Esophagus squamous epithelium (tissue), 5 donors: ENCODE data around the gene SPNS3. TPM values are rescaled to one million over a fixed set of nuclear protein-coding genes. Genes with fewer than 3 reads are reported as not detected.

Source experiments
- DNase-seq: peaks from one replicate; lab custom pipeline; 2025; lab: John Stamatoyannopoulos, UW
- H3K27ac ChIP-seq, 4 donors: fragments of 200-600 bp; sonication (generic); one replicate each; pipeline ENCODE4 v1.5.1; 2016 to 2019; ENCODE audit warnings: mild to moderate bottlenecking in 1 of 4
- H3K27me3 ChIP-seq, 4 donors: fragments of 200-600 bp; sonication (generic); 1 replicate in 3 of 4; 2 replicates in 1 of 4; pipeline versions ENCODE4 v1.5.1 to v1.6.0; 2017 to 2021; ENCODE audit warnings: antibody characterized with exemption in 1 of 4
- H3K36me3 ChIP-seq, 3 donors: fragments of 200-600 bp; sonication (generic); one replicate each; pipeline ENCODE4 v1.5.1; 2016 to 2019
- H3K4me1 ChIP-seq, 3 donors: fragments of 200-600 bp; sonication (generic); one replicate each; pipeline ENCODE4 v1.5.1; 2017 to 2019
- H3K4me3 ChIP-seq, 4 donors: fragments of 200-600 bp; sonication (generic); 1 replicate in 3 of 4; 2 replicates in 1 of 4; pipeline ENCODE4 v1.5.1; 2016 to 2019; ENCODE audit warnings: mild to moderate bottlenecking in 2 of 4, moderate library complexity in 1 of 4
- H3K9me3 ChIP-seq, 3 donors: fragments of 200-600 bp; sonication (generic); one replicate each; pipeline ENCODE4 v1.5.1; 2016 to 2019
- POLR2A ChIP-seq, 4 donors: fragments of 450-650 bp; IDR thresholded peaks; one replicate each; pipeline ENCODE4 v1.6.1; 2017; ENCODE audit warnings: antibody characterized with exemption in 4 of 4, mild to moderate bottlenecking in 4 of 4, moderate library complexity in 3 of 4
- WGBS, 2 donors: methylation state at CpG; one replicate each; pipeline ENCODE4 v1.1.5; 2018; 5-methylcytosine and 5-hydroxymethylcytosine counted together
- intact Hi-C: fragments of 100-400 bp; cut with DNase I; formaldehyde crosslinking; loops from one replicate; pipeline ENCODE4 v1.15.0; 2022
- total RNA-seq, 4 donors: library from RNA; depleted of rRNA; stranded (reverse); fragments of >200 nt; gene quantifications; one replicate each; pipeline ENCODE4 v1.1.0, GENCODE V29; 2016
- TF ChIP-seq, protein P1 (sequence below), 6 experiments: fragments of 450-650 bp in 4 of 6; fragments of 200-600 bp in 2 of 6; sonication (generic) in 2 of 6; IDR thresholded peaks; one replicate each; pipeline ENCODE4 v1.5.1; 2016 to 2019; ENCODE audit warnings: antibody characterized with exemption in 6 of 6, mild to moderate bottlenecking in 4 of 6, moderate library complexity in 4 of 6
- donor health status: DM: yes; HTN: yes; CAD: no.

Gene SPNS3
- total RNA-seq, 4 donors from 2014 or later, result 0.27 TPM; not detected in 3

DNA sequence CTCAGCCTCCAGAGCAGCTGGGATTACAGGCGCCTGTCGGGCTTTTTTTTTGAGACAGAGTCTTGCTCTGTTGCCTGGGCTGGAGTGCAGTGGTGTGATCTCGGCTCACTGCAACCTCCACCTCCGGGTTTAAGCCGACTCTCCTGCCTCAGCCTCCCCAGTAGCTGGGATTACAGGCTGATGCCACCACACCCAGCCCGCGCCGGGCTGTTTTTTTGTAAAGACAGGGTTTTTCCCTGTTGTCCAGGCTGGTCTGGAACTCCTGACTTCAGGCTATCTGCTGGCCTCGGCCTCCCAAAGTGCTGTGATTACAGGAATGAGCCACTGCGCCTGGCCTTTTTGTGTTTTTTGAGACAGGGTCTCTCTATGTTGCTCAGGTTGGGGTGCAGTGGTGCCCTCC lies 27.4 kb upstream of the SPNS3 start:
- H3K36me3 ChIP-seq, result no peaks in the 10 kb centered on the region
- no peak overlapping the region for H3K4me3 ChIP-seq
- no peaks in the 10 kb centered on the region for H3K27me3 ChIP-seq
- no peaks in the 10 kb centered on the region for H3K9me3 ChIP-seq
- H3K27ac ChIP-seq, result no peak overlapping the region
- 84 to 97% methylated on average over 9 to 10 of the region's 10 CpGs for WGBS, 2 donors
- peaks cover 0 to 12% (median 4%) of the 10 kb centered on the region in 3 donors for H3K4me1 ChIP-seq
- intact Hi-C loops, result no loop called here
- TF ChIP-seq, protein P1, sequence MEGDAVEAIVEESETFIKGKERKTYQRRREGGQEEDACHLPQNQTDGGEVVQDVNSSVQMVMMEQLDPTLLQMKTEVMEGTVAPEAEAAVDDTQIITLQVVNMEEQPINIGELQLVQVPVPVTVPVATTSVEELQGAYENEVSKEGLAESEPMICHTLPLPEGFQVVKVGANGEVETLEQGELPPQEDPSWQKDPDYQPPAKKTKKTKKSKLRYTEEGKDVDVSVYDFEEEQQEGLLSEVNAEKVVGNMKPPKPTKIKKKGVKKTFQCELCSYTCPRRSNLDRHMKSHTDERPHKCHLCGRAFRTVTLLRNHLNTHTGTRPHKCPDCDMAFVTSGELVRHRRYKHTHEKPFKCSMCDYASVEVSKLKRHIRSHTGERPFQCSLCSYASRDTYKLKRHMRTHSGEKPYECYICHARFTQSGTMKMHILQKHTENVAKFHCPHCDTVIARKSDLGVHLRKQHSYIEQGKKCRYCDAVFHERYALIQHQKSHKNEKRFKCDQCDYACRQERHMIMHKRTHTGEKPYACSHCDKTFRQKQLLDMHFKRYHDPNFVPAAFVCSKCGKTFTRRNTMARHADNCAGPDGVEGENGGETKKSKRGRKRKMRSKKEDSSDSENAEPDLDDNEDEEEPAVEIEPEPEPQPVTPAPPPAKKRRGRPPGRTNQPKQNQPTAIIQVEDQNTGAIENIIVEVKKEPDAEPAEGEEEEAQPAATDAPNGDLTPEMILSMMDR (IDR thresholded peaks at IDR 0.05), result no peak
- no peak for TF ChIP-seq POLR2A (IDR thresholded peaks at IDR 0.05)
- DNase-seq, result no peak

DNA sequence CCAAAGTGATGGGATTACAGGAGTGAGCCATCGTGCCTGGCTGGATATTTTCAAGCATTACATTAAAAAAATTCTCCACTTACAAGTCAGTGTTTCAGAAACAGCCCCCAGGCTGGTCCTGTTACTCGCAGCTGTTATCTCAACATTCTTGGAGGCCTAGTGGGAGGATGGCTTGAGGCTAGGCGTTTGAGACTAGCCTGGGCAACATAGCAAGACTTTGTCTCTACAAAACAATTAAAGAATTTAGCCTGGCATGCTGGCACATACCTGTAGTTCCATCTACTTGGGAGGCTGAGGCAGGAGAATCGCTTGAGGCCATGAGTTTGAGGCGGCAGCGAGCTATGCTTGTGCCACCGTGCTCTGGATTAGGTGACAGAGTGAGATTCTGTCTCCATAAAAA lies 26.5 kb upstream of the SPNS3 start:
- intact Hi-C loops, result no loop called here
- TF ChIP-seq, protein P1 (IDR thresholded peaks at IDR 0.05), result no peak
- no peak for TF ChIP-seq POLR2A (IDR thresholded peaks at IDR 0.05)
- Histone ChIP-seq H3K4me3 (no peak overlapping the region), H3K36me3 (no peaks in the 10 kb centered on the region), H3K4me1 (peaks cover 0 to 12% (median 4%) of the 10 kb centered on the region in 3 donors), H3K9me3 (no peaks in the 10 kb centered on the region), H3K27me3 (no peaks in the 10 kb centered on the region), H3K27ac (peak overlapping the region in 2 of 4 donors; percentile 55 to 62)
- WGBS, 2 donors, result 33 to 74% methylated on average over 5 to 7 of the region's 7 CpGs
- no peak for DNase-seq

DNA sequence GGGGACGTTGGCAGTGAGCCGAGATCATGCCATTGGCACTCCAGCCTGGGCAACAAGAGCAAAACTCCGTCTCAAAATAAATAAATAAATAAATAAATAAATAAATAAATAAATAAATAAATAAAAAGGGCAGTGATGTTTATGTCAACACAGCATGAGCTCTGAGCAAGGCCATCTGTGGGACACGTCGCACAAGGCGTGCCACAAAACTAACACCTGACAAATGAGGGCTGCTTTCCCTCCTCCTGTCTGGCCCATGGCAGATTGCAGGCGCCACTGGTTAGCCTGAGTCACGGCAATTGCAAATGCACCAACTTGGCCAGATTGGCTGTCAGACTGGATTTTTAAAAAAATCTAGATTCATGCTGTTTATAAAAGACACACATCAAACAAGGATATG lies 25.9 kb upstream of the SPNS3 start:
- Histone ChIP-seq H3K27ac (peak overlapping the region in 3 of 4 donors; percentile 19 to 62 (median 55)), H3K9me3 (no peaks in the 10 kb centered on the region), H3K27me3 (no peaks in the 10 kb centered on the region), H3K4me1 (peaks cover 0 to 14% (median 5%) of the 10 kb centered on the region in 3 donors), H3K36me3 (no peaks in the 10 kb centered on the region), H3K4me3 (no peak overlapping the region)
- no peak for DNase-seq
- no peak for TF ChIP-seq POLR2A (IDR thresholded peaks at IDR 0.05)
- TF ChIP-seq, protein P1 (IDR thresholded peaks at IDR 0.05), result peak in 3 of 6 experiments; percentile 19 to 48 (median 47)
- intact Hi-C loops, result no loop called here
- 31 to 73% methylated on average over 8 of the region's 8 CpGs for WGBS, 2 donors

DNA sequence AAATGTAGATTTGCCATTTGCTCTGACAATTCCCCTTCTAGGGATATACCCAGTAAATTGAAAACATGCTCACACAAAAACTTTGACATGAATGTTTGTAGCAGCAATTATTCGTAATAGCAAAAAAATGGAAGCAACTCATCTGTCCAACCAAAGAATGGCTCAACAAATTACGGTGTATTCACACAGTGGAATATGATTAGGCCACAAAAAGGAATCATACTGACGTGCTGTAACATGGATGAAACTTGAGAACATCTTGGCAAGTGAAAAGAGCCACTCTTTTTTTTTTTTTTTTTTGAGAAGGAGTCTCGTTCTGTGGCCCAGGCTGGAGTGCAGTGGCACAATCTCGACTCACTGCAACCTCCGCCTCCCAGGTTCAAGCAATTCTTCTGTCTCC lies 24.1 kb upstream of the SPNS3 start:
- Histone ChIP-seq H3K4me1 (peaks cover 0 to 20% (median 8%) of the 10 kb centered on the region in 3 donors), H3K36me3 (no peaks in the 10 kb centered on the region), H3K4me3 (no peak overlapping the region), H3K27ac (no peak overlapping the region), H3K9me3 (no peaks in the 10 kb centered on the region), H3K27me3 (no peaks in the 10 kb centered on the region)
- intact Hi-C loops, result loop anchor here (5.0 kb wide), 1 partner anchor 197 kb away; no protein-coding TSS in a partner anchor
- no peak for DNase-seq
- TF ChIP-seq POLR2A (IDR thresholded peaks at IDR 0.05), result no peak
- 36 to 54% methylated on average over 6 of the region's 6 CpGs for WGBS, 2 donors

DNA sequence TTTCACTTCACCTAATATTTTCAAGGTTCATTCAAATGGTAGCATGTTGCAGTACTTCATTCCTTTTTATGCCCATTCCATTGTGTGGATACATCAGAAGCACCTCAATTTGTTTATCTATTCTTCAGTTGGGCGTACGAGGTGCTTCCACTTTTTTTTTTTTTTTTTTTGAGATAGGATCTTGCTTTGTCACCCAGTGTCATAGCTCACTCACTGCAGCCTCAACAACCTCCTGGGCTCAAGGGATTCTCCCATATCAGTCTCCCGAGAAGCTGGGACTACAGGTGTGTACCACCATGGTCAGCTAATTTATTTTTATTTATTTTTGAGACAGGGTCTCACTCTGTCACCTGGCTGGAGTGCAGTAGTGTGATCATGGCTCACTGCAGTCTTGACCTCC lies 22.5 kb upstream of the SPNS3 start:
- intact Hi-C loops, result loop anchor here (5.0 kb wide), 1 partner anchor 199 kb away; no protein-coding TSS in a partner anchor
- 60 to 77% methylated on average over 3 of the region's 3 CpGs for WGBS, 2 donors
- H3K4me3 ChIP-seq, result no peak overlapping the region

More for the DNA sequence above, 22.5 kb upstream of the SPNS3 start:
- Histone ChIP-seq H3K27me3 (no peaks in the 10 kb centered on the region), H3K9me3 (no peaks in the 10 kb centered on the region), H3K27ac (no peak overlapping the region), H3K4me1 (peaks cover 0 to 20% (median 8%) of the 10 kb centered on the region in 3 donors), H3K36me3 (no peaks in the 10 kb centered on the region)
- DNase-seq, result no peak
- TF ChIP-seq POLR2A (IDR thresholded peaks at IDR 0.05), result no peak
- TF ChIP-seq, protein P1 (IDR thresholded peaks at IDR 0.05), result no peak
